ENCODE measurements around the gene CCDC158. TPM values are rescaled to one million over a fixed set of nuclear protein-coding genes. Genes with fewer than 3 reads are reported as not detected.

CCDC158 gene
- total RNA-seq, 2 experiments from 2014 or later = not detected

- CTCF ChIA-PET = interaction anchor here (1.3 kb wide), 1 partner anchor 201 kb away, joined by 5 read pairs; no protein-coding TSS in a partner anchor
- no peak overlapping the region for H3K27ac Mint-ChIP-seq
- H3K27me3 Mint-ChIP-seq = peaks cover 10% of the 10 kb centered on the region
- no peak overlapping the region for H3K4me3 Mint-ChIP-seq
- POLR2A ChIA-PET = no interaction called here
- no peaks in the 10 kb centered on the region for H3K9me3 Mint-ChIP-seq
- no peak for DNase-seq
- H3K36me3 Mint-ChIP-seq = no peaks in the 10 kb centered on the region
- intact Hi-C loops (cut with micrococcal nuclease) = no loop called here
- H3K4me1 Mint-ChIP-seq (ENCODE audit: low read depth) = no peaks in the 10 kb centered on the region
Measured at GRCh38 chr4:76380561-76380960, 40.4 kb downstream of the CCDC158 start.

GRCh38 chr4:76377911-76378310, 43.0 kb downstream of the CCDC158 start:
- POLR2A ChIA-PET = no interaction called here
- intact Hi-C loops (cut with micrococcal nuclease) = loop anchor here (1.0 to 5.0 kb wide), 4 partner anchors 71 to 198 kb away; partner anchors contain the start of genes FAM47E and STBD1
- Mint-ChIP-seq H3K27me3 (no peaks in the 10 kb centered on the region), H3K9me3 (no peaks in the 10 kb centered on the region), H3K27ac (no peak overlapping the region), H3K36me3 (no peaks in the 10 kb centered on the region), H3K4me1 (ENCODE audit: low read depth) (no peaks in the 10 kb centered on the region), H3K4me3 (no peak overlapping the region)
- DNase-seq = peak; percentile 64
- CTCF ChIA-PET = interaction anchor here (0.6 to 6.3 kb wide), 40 partner anchors 9 to 783 kb away, joined by 3 to 274 read pairs (median 5); partner anchors contain the start of genes NUP54, SCARB2 and STBD1

- intact Hi-C loops (cut with micrococcal nuclease) = loop anchor here (5.0 kb wide), 2 partner anchors 70 to 125 kb away; partner anchors contain the start of genes FAM47E and STBD1
- Mint-ChIP-seq H3K27ac (no peak overlapping the region), H3K4me3 (no peak overlapping the region), H3K27me3 (no peaks in the 10 kb centered on the region), H3K9me3 (no peaks in the 10 kb centered on the region), H3K36me3 (no peaks in the 10 kb centered on the region), H3K4me1 (ENCODE audit: low read depth) (no peaks in the 10 kb centered on the region)
- ChIA-PET CTCF (interaction anchor here (0.6 to 6.3 kb wide), 36 partner anchors 9 to 784 kb away, joined by 3 to 274 read pairs (median 5); partner anchors contain the start of genes SCARB2 and STBD1), POLR2A (no interaction called here)
- DNase-seq = no peak
Measured at GRCh38 chr4:76377481-76377901, 43.5 kb downstream of the CCDC158 start.

- Mint-ChIP-seq H3K4me1 (ENCODE audit: low read depth) (no peaks in the 10 kb centered on the region), H3K4me3 (no peak overlapping the region), H3K9me3 (no peaks in the 10 kb centered on the region), H3K27ac (no peak overlapping the region), H3K27me3 (no peaks in the 10 kb centered on the region), H3K36me3 (no peaks in the 10 kb centered on the region)
- DNase-seq = no peak
- ChIA-PET POLR2A (no interaction called here), CTCF (interaction anchor here (1.0 to 6.3 kb wide), 11 partner anchors 11 to 196 kb away, joined by 3 to 274 read pairs (median 10); partner anchors contain the start of gene STBD1)
- intact Hi-C loops (cut with micrococcal nuclease) = loop anchor here (5.0 kb wide), 2 partner anchors 69 to 124 kb away; partner anchors contain the start of genes FAM47E and STBD1
Measured at GRCh38 chr4:76376534-76376933, 44.4 kb downstream of the CCDC158 start.

- CTCF ChIA-PET = interaction anchor here (1.6 to 6.3 kb wide), 3 partner anchors 129 to 195 kb away, joined by 3 to 274 read pairs (median 4); no protein-coding TSS in a partner anchor
Measured at GRCh38 chr4:76375703-76376102, 45.2 kb downstream of the CCDC158 start.

GRCh38 chr4:76374798-76375197, 46.1 kb downstream of the CCDC158 start:
- no peaks in the 10 kb centered on the region for H3K36me3 Mint-ChIP-seq

More at GRCh38 chr4:76375703-76376102, 45.2 kb downstream of the CCDC158 start:
- POLR2A ChIA-PET = no interaction called here
- Mint-ChIP-seq H3K36me3 (no peaks in the 10 kb centered on the region), H3K9me3 (no peaks in the 10 kb centered on the region), H3K27me3 (no peaks in the 10 kb centered on the region), H3K4me3 (no peak overlapping the region), H3K27ac (no peak overlapping the region), H3K4me1 (ENCODE audit: low read depth) (no peaks in the 10 kb centered on the region)
- no peak for DNase-seq
- intact Hi-C loops (cut with micrococcal nuclease) = loop anchor here (5.0 kb wide), 2 partner anchors 68 to 123 kb away; partner anchors contain the start of genes FAM47E and STBD1

GRCh38 chr4:76373919-76374552, 46.9 kb downstream of the CCDC158 start:
- H3K9me3 Mint-ChIP-seq = no peaks in the 10 kb centered on the region
- H3K4me3 Mint-ChIP-seq = no peak overlapping the region
- H3K36me3 Mint-ChIP-seq = no peaks in the 10 kb centered on the region
- H3K27ac Mint-ChIP-seq = no peak overlapping the region
- CTCF ChIA-PET = interaction anchor here (0.6 to 6.3 kb wide), 2 partner anchors 193 to 221 kb away, joined by 4 to 274 read pairs; no protein-coding TSS in a partner anchor
- DNase-seq = no peak
- H3K4me1 Mint-ChIP-seq (ENCODE audit: low read depth) = no peaks in the 10 kb centered on the region
- POLR2A ChIA-PET = no interaction called here
- H3K27me3 Mint-ChIP-seq = no peaks in the 10 kb centered on the region
- intact Hi-C loops (cut with micrococcal nuclease) = no loop called here

More at GRCh38 chr4:76374798-76375197, 46.1 kb downstream of the CCDC158 start:
- ChIA-PET CTCF (interaction anchor here (6.3 kb wide), 1 partner anchor 194 kb away, joined by 274 read pairs; no protein-coding TSS in a partner anchor), POLR2A (no interaction called here)
- intact Hi-C loops (cut with micrococcal nuclease) = loop anchor here (5.0 kb wide), 2 partner anchors 67 to 122 kb away; partner anchors contain the start of genes FAM47E and STBD1
- H3K9me3 Mint-ChIP-seq = no peaks in the 10 kb centered on the region
- DNase-seq = no peak
- H3K27me3 Mint-ChIP-seq = no peaks in the 10 kb centered on the region
- no peak overlapping the region for H3K4me3 Mint-ChIP-seq
- H3K27ac Mint-ChIP-seq = no peak overlapping the region
- H3K4me1 Mint-ChIP-seq (ENCODE audit: low read depth) = no peaks in the 10 kb centered on the region

GRCh38 chr4:76366737-76367136, 54.2 kb downstream of the CCDC158 start:
- no peak overlapping the region for H3K4me3 Mint-ChIP-seq
- peaks cover 5% of the 10 kb centered on the region for H3K27me3 Mint-ChIP-seq
- H3K27ac Mint-ChIP-seq = no peak overlapping the region
- intact Hi-C loops (cut with micrococcal nuclease) = no loop called here
- H3K9me3 Mint-ChIP-seq = no peaks in the 10 kb centered on the region
- ChIA-PET POLR2A (no interaction called here), CTCF (interaction anchor here (0.8 kb wide), 1 partner anchor 12 kb away, joined by 3 read pairs; no protein-coding TSS in a partner anchor)
- DNase-seq = no peak
- no peaks in the 10 kb centered on the region for H3K36me3 Mint-ChIP-seq
- no peaks in the 10 kb centered on the region for H3K4me1 Mint-ChIP-seq (ENCODE audit: low read depth)

- Mint-ChIP-seq H3K36me3 (peaks cover 1% of the 10 kb centered on the region), H3K4me1 (ENCODE audit: low read depth) (no peaks in the 10 kb centered on the region), H3K27ac (no peak overlapping the region), H3K27me3 (peaks cover 5% of the 10 kb centered on the region), H3K4me3 (no peak overlapping the region), H3K9me3 (peaks cover 4% of the 10 kb centered on the region)
- DNase-seq = no peak
- intact Hi-C loops (cut with micrococcal nuclease) = no loop called here
- ChIA-PET CTCF (interaction anchor here (1.0 to 1.2 kb wide), 2 partner anchors 12 to 186 kb away, joined by 4 to 5 read pairs; no protein-coding TSS in a partner anchor), POLR2A (no interaction called here)
Measured at GRCh38 chr4:76365636-76366035, 55.3 kb downstream of the CCDC158 start.

GRCh38 chr4:76364763-76365162, 56.2 kb downstream of the CCDC158 start:
- H3K4me1 Mint-ChIP-seq (ENCODE audit: low read depth) = no peaks in the 10 kb centered on the region
- intact Hi-C loops (cut with micrococcal nuclease) = no loop called here
- ChIA-PET CTCF (interaction anchor here (1.0 to 1.2 kb wide), 2 partner anchors 13 to 185 kb away, joined by 4 to 5 read pairs; no protein-coding TSS in a partner anchor), POLR2A (no interaction called here)
- H3K4me3 Mint-ChIP-seq = no peak overlapping the region
- no peak for DNase-seq
- H3K27ac Mint-ChIP-seq = no peak overlapping the region
- H3K27me3 Mint-ChIP-seq = peaks cover 5% of the 10 kb centered on the region
- peaks cover 11% of the 10 kb centered on the region for H3K9me3 Mint-ChIP-seq
- peaks cover 2% of the 10 kb centered on the region for H3K36me3 Mint-ChIP-seq

- CTCF ChIA-PET = no interaction called here
Measured at GRCh38 chr4:76363556-76364290, 57.2 kb downstream of the CCDC158 start.

More at GRCh38 chr4:76363556-76364290, 57.2 kb downstream of the CCDC158 start:
- H3K36me3 Mint-ChIP-seq = peaks cover 7% of the 10 kb centered on the region
- no peak overlapping the region for H3K4me3 Mint-ChIP-seq
- H3K4me1 Mint-ChIP-seq (ENCODE audit: low read depth) = no peaks in the 10 kb centered on the region
- peaks cover 5% of the 10 kb centered on the region for H3K27me3 Mint-ChIP-seq
- no peak for DNase-seq
- intact Hi-C loops (cut with micrococcal nuclease) = no loop called here
- H3K9me3 Mint-ChIP-seq = peaks cover 20% of the 10 kb centered on the region
- POLR2A ChIA-PET = no interaction called here
- H3K27ac Mint-ChIP-seq = no peak overlapping the region
